ENCODE results near the gene PTPN6.

DNA sequence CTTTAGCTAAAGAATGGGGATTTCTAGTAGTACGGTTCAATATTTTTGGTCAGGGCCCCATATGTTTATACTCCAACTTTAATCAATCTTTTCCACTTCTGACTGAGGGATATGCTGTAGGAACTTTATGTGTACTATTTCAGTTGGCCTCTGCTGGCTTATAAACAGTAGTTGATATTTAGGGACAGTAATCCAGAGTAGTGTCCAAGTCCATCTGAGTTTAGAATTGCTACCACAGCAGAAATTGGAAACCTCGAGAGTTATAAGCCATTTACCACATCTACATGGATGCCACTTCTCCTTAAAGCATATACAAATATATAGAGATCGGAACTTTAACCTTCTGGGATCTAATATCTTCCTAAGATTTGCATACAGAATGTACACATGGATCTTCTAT lies 55.5 kb downstream of the PTPN6 start:
- TF ChIP-seq, protein P1, sequence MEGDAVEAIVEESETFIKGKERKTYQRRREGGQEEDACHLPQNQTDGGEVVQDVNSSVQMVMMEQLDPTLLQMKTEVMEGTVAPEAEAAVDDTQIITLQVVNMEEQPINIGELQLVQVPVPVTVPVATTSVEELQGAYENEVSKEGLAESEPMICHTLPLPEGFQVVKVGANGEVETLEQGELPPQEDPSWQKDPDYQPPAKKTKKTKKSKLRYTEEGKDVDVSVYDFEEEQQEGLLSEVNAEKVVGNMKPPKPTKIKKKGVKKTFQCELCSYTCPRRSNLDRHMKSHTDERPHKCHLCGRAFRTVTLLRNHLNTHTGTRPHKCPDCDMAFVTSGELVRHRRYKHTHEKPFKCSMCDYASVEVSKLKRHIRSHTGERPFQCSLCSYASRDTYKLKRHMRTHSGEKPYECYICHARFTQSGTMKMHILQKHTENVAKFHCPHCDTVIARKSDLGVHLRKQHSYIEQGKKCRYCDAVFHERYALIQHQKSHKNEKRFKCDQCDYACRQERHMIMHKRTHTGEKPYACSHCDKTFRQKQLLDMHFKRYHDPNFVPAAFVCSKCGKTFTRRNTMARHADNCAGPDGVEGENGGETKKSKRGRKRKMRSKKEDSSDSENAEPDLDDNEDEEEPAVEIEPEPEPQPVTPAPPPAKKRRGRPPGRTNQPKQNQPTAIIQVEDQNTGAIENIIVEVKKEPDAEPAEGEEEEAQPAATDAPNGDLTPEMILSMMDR (IDR thresholded peaks at IDR 0.05) = no peak
- TF ChIP-seq ZFX (IDR thresholded peaks at IDR 0.05; ENCODE audit: borderline replicate concordance) = no peak

Data from 22Rv1 (cell line).